IPS DF 19.7 (cell line): Measurements from ENCODE around the gene FOXF1.

Experiments
- DNase-seq: peaks from one replicate; pipeline ENCODE4 v3.0.0-alpha.2; 2013; ENCODE audit warnings: low read depth, low spot score

Gene FOXF1

GRCh38 chr16:86510465-86511261 lies at the start of gene FOXF1:
FOXF1 (plus strand) TSS chr16:86510527; CDS start chr16:86510570, 43 bp downstream.
- no peak for DNase-seq

GRCh38 chr16:86461037-86461436 lies 49.3 kb upstream of the FOXF1 start:
- no peak for DNase-seq

- DNase-seq, result no peak
These were observed 47.8 kb upstream of the FOXF1 start for GRCh38 chr16:86462334-86463084.

DNA sequence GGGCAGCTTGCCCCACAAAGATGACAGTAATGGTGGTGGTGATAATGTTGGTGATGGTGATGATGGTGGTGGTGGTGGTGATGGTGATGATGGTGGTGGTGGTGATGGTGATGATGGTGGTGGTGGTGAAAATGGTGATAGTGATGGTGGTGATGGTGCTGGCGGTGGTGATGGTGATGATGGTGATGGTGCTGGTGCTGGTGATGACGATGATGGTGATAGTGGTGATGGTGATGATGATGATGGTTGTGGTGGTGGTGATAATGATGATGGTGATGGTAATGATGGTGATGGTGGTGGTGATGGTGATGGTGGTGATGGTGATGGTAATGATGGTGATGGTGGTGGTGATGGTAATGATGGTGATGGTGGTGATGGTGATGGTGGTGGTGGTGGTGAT lies 46.3 kb upstream of the FOXF1 start:
- no peak for DNase-seq

DNA sequence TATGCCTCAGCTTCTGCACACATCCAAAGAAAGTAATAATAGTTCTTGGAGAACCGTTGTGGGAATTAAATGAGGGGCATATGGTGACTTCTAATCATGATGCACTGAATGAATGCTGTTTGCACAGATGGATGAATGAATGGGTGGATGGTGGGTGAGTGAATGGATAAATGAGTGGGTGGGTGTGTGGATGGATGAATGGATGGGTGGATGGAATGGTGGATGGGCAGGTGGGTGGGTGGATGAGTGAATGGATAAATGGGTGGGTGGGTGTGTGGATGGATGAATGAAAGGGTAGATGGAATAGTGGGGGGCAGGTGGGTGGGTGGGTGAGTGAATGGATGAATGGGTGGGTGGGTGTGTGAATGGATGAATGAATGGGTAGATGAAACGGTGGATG lies 44.9 kb upstream of the FOXF1 start:
- DNase-seq, result no peak

GRCh38 chr16:86466696-86467406 lies 43.5 kb upstream of the FOXF1 start:
- no peak for DNase-seq

DNA sequence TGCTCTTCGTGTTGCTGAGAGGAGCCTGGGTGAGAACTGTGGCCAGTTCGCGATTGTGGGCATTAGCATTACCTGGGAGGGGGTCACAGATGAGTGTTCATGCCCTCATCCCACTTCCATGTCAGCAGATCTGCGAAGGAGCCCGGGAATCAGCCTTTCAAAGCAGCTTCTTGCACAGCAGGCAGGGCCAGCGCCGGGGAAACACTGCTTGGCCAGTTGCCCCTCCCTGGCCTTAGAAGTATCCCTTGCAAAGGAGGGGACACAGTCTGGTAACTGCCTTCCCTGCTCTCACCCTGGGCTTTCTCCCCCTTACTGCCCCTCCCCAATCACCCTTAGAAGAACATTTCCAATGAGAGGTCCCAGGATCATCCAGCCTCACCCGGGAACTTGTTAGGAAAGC lies 42.8 kb upstream of the FOXF1 start:
- no peak for DNase-seq

- DNase-seq, result no peak
These were observed 39.4 kb upstream of the FOXF1 start for GRCh38 chr16:86470964-86471363.

DNA sequence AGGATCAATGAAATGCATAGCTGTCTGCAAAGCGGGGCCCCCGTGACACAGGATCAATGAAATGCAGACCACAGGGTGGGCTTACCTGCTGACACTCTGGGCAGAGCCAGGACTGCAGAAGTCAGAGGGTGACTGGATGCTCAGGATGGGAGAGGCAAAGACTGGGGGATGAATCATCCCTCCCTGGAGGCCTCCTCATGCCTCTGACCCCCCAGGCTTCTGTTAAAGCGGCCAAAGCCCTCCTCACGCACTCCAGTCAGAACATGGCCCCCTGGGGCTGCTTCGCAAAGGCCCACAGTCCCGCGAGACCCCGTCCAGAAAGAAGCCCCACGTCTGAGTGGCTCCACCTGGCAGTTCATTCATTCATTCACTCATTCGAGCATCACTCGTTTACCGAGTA lies 38.4 kb upstream of the FOXF1 start:
- DNase-seq, result no peak

DNA sequence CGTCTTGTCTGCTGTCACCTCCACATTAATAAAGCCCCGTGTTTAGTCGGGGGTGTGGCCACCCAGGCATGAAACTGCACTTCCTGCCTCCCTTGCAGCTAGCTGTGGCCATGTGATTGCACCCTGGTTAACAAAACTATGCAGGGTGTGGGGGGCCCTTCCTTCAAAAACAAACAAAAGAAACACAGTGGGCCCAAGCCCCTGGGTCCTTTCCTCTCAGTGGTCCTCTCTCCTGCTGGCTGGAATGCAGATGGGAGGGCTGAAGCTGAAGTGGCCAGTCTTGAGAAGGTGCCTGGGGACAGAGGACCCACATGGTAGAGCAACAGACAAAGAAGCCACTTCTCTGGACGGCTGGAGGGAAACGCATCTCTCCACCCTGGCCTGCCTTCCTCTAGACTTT lies 38.0 kb upstream of the FOXF1 start:
- no peak for DNase-seq

- DNase-seq, result no peak
These were observed 33.3 kb upstream of the FOXF1 start for GRCh38 chr16:86476956-86477534.

DNA sequence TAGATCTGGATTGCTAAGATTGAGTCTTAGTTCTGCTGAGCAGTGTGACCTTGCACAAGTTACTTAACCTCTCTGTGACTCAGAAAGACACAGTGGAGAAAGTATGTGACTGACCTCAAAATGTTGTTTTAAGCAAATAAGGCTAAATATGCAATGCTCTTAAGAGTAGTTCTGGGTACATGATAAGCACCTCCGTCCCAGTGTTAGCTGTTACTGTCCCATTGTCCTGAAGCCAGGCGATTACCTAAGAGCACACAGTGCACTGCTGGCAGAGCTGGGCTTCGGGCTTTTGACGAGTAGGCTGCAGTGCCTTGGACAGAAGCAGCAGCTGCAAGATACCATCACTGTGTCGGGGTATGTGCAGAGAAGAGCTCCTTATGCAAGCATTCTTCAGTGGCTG lies 32.7 kb upstream of the FOXF1 start:
- no peak for DNase-seq

DNA sequence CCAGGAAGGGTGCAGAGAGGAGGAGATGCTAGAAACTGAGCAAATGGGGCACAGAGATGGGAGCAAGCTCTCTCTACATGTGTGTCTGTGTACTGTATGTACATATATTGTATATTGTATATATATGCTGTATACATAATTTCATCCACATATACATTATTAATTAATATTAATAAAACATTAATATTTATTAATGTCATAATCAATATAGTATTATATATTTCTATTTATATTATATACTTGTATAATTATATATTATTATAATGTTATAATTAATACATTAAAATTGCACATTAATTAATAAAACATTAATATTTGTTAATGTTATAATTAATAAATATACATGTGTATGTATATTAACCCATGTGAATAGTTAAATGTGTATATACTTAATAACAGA lies 31.5 kb upstream of the FOXF1 start:
- no peak for DNase-seq

DNA sequence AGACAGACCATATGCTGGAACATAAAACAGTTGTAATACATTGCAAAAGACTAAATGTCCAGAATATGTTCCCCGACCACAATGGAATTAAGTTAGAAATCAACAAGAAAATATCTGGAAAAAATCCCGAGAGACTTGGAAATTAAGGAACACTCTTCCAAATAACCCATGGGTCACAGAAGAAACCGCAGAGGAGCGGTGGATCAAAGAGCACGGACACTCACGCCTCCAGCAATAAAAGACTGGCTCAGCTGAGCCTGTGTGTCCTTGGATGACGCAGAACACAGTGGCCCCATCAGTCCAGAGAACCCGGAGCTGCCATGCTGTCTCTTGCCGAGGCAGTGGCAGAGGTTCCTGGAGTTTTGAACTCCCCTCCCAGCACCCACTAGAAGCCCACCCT lies 30.9 kb upstream of the FOXF1 start:
- DNase-seq, result no peak

- no peak for DNase-seq
These were observed 29.9 kb upstream of the FOXF1 start for GRCh38 chr16:86480444-86480843.

GRCh38 chr16:86481607-86482006 lies 28.7 kb upstream of the FOXF1 start:
- no peak for DNase-seq

- DNase-seq, result no peak
These were observed 26.1 kb upstream of the FOXF1 start for GRCh38 chr16:86484240-86484639.

GRCh38 chr16:86485746-86486145 lies 24.6 kb upstream of the FOXF1 start:
- no peak for DNase-seq

GRCh38 chr16:86490859-86491639 lies 19.3 kb upstream of the FOXF1 start:
- DNase-seq, result no peak

DNA sequence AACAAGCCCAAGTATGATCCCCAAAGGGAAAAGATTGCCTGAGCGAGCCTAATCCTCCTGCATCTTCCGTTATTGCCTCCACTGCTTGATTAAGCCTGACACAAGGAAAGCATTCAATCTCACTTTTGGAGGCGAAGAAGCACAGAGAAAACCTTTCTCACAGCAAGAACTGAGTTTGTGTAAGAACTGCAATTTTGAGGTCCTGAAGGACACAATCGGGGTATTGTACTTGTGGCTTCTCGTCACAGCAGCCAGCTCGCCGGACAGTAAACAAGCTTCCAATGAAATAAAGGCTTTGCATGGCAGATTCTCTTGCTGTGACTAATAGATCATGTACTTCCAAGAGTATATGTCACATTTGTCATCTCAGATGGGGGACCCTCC lies 18.7 kb upstream of the FOXF1 start:
- no peak for DNase-seq

DNA sequence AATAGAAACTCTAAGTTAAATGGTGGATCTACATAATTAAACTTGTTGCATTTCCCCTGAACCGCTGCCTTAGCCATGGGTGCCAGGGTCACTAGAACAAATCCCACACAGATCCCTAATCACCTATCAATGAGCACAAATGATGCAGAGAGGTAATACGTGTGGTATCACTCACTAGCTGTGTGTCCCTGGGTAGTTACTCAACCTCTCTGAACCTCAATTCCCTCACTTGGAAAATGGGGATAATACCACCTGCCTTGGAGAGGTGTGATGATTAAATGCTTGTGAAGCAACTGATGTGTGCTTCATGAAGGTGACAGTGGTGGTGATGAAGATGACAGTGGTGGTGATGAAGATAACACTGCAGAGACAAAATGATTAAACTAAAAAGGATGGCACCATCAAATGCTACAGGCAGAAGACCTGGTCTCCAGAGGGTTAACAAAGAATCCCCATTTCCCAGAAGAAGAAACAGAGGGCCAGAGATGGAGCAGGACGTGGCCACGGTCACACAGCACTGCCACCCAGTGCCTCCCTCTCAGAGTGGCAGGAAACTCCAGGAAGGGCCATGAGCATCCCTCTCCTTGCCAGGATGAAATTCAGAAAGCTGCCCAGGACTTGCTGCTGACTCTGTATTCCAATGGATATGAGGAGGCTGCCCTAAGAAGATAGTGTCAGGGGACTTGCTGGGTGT lies 17.9 kb upstream of the FOXF1 start:
- DNase-seq, result no peak
